ENCODE results near the gene APOBEC3F. TPM values are rescaled to one million over a fixed set of nuclear protein-coding genes. Genes with fewer than 3 reads are reported as not detected.
A peak's percentile ranks its signal among the peaks of the same experiment; 100 is the strongest.
"Not testable (repeated sequence)": the region's sequence is repeated elsewhere in the genome, so short reads cannot be mapped to it uniquely, and the experiment has no call there.

Gene APOBEC3F
- total RNA-seq, 2 experiments from 2014 or later, result 12.3 to 12.4 TPM

GRCh38 chr22:39078329-39078728 is 37.7 kb downstream of the APOBEC3F start:
- Mint-ChIP-seq H3K36me3 (ENCODE audit: low read depth) (peaks cover 2% of the 10 kb centered on the region), H3K9me3 (no peaks in the 10 kb centered on the region), H3K4me3 (peak overlapping the region; percentile 86), H3K27me3 (ENCODE audit: low read depth) (no peaks in the 10 kb centered on the region), H3K4me1 (ENCODE audit: low read depth) (peaks cover 29% of the 10 kb centered on the region), H3K27ac (no peak overlapping the region)
- no peak for DNase-seq
- intact Hi-C loops (cut with micrococcal nuclease), result loop anchor here (5.0 kb wide), 1 partner anchor 56 kb away; the partner anchor contains the start of gene APOBEC3D
- CTCF ChIA-PET, result interaction anchor here (0.6 kb wide), 2 partner anchors 151 to 1503 kb away, joined by 3 to 4 read pairs; no protein-coding TSS in a partner anchor

- H3K36me3 Mint-ChIP-seq (ENCODE audit: low read depth); H3K27ac Mint-ChIP-seq; DNase-seq; H3K27me3 Mint-ChIP-seq (ENCODE audit: low read depth); H3K9me3 Mint-ChIP-seq: not testable (repeated sequence)
- intact Hi-C loops (cut with micrococcal nuclease), result loop anchor here (5.0 kb wide), 1 partner anchor 57 kb away; the partner anchor contains the start of gene APOBEC3D
- Mint-ChIP-seq H3K4me1 (ENCODE audit: low read depth) (peaks cover 29% of the 10 kb centered on the region), H3K4me3 (peak overlapping the region; percentile 86)
- CTCF ChIA-PET, result interaction anchor here (1.3 kb wide), 1 partner anchor 64 kb away, joined by 5 read pairs; the partner anchor contains the start of gene APOBEC3C
These were observed 38.5 kb downstream of the APOBEC3F start for GRCh38 chr22:39079054-39079637.

- no peak overlapping the region for H3K4me3 Mint-ChIP-seq
- H3K27me3 Mint-ChIP-seq (ENCODE audit: low read depth), result no peaks in the 10 kb centered on the region
- H3K36me3 Mint-ChIP-seq (ENCODE audit: low read depth), result peaks cover 2% of the 10 kb centered on the region
- DNase-seq, result no peak
- intact Hi-C loops (cut with micrococcal nuclease), result no loop called here
- no peak overlapping the region for H3K27ac Mint-ChIP-seq
- CTCF ChIA-PET, result interaction anchor here (1.3 kb wide), 1 partner anchor 66 kb away, joined by 5 read pairs; the partner anchor contains the start of gene APOBEC3C
- H3K9me3 Mint-ChIP-seq, result no peaks in the 10 kb centered on the region
- peaks cover 29% of the 10 kb centered on the region for H3K4me1 Mint-ChIP-seq (ENCODE audit: low read depth)
These were observed 39.5 kb downstream of the APOBEC3F start for GRCh38 chr22:39080052-39080762.

GRCh38 chr22:39081016-39081415 is 40.4 kb downstream of the APOBEC3F start:
- no peak overlapping the region for H3K27ac Mint-ChIP-seq
- H3K9me3 Mint-ChIP-seq, result no peaks in the 10 kb centered on the region
- H3K4me3 Mint-ChIP-seq, result no peak overlapping the region
- intact Hi-C loops (cut with micrococcal nuclease), result no loop called here
- H3K27me3 Mint-ChIP-seq (ENCODE audit: low read depth), result no peaks in the 10 kb centered on the region
- CTCF ChIA-PET, result no interaction called here
- H3K4me1 Mint-ChIP-seq (ENCODE audit: low read depth), result peaks cover 29% of the 10 kb centered on the region
- peaks cover 2% of the 10 kb centered on the region for H3K36me3 Mint-ChIP-seq (ENCODE audit: low read depth)
- DNase-seq, result no peak

- Mint-ChIP-seq H3K27me3 (ENCODE audit: low read depth) (no peaks in the 10 kb centered on the region), H3K4me1 (ENCODE audit: low read depth) (peaks cover 27% of the 10 kb centered on the region), H3K27ac (no peak overlapping the region), H3K36me3 (ENCODE audit: low read depth) (peaks cover 2% of the 10 kb centered on the region), H3K9me3 (no peaks in the 10 kb centered on the region), H3K4me3 (no peak overlapping the region)
- no peak for DNase-seq
- CTCF ChIA-PET, result no interaction called here
- intact Hi-C loops (cut with micrococcal nuclease), result no loop called here
These were observed 40.9 kb downstream of the APOBEC3F start for GRCh38 chr22:39081598-39081997.

- H3K27ac Mint-ChIP-seq, result no peak overlapping the region
- no peaks in the 10 kb centered on the region for H3K27me3 Mint-ChIP-seq (ENCODE audit: low read depth)
- DNase-seq, result no peak
- CTCF ChIA-PET, result no interaction called here
- H3K4me1 Mint-ChIP-seq (ENCODE audit: low read depth), result peaks cover 24% of the 10 kb centered on the region
- H3K36me3 Mint-ChIP-seq (ENCODE audit: low read depth), result peaks cover 2% of the 10 kb centered on the region
- H3K9me3 Mint-ChIP-seq, result no peaks in the 10 kb centered on the region
- intact Hi-C loops (cut with micrococcal nuclease), result no loop called here
- H3K4me3 Mint-ChIP-seq, result no peak overlapping the region
These were observed 42.8 kb downstream of the APOBEC3F start for GRCh38 chr22:39083212-39084165.

- Mint-ChIP-seq H3K36me3 (ENCODE audit: low read depth) (peaks cover 2% of the 10 kb centered on the region), H3K9me3 (no peaks in the 10 kb centered on the region), H3K4me3 (no peak overlapping the region), H3K27ac (no peak overlapping the region), H3K27me3 (ENCODE audit: low read depth) (no peaks in the 10 kb centered on the region), H3K4me1 (ENCODE audit: low read depth) (peaks cover 30% of the 10 kb centered on the region)
- intact Hi-C loops (cut with micrococcal nuclease), result no loop called here
- no peak for DNase-seq
- CTCF ChIA-PET, result no interaction called here
These were observed 44.0 kb downstream of the APOBEC3F start for GRCh38 chr22:39084666-39085065.

- peaks cover 43% of the 10 kb centered on the region for H3K4me1 Mint-ChIP-seq (ENCODE audit: low read depth)
- peaks cover under 1% of the 10 kb centered on the region for H3K36me3 Mint-ChIP-seq (ENCODE audit: low read depth)
- no peaks in the 10 kb centered on the region for H3K9me3 Mint-ChIP-seq
- H3K27ac Mint-ChIP-seq, result no peak overlapping the region
- DNase-seq, result no peak
- no peak overlapping the region for H3K4me3 Mint-ChIP-seq
- intact Hi-C loops (cut with micrococcal nuclease), result no loop called here
- CTCF ChIA-PET, result no interaction called here
- H3K27me3 Mint-ChIP-seq (ENCODE audit: low read depth), result no peaks in the 10 kb centered on the region
These were observed 46.4 kb downstream of the APOBEC3F start for GRCh38 chr22:39087098-39087497.

- CTCF ChIA-PET, result interaction anchor here (1.1 kb wide), 1 partner anchor 18 kb away, joined by 3 read pairs; no protein-coding TSS in a partner anchor
- Mint-ChIP-seq H3K4me3 (no peak overlapping the region), H3K27ac (no peak overlapping the region), H3K4me1 (ENCODE audit: low read depth) (peaks cover 52% of the 10 kb centered on the region), H3K9me3 (no peaks in the 10 kb centered on the region), H3K36me3 (ENCODE audit: low read depth) (no peaks in the 10 kb centered on the region), H3K27me3 (ENCODE audit: low read depth) (no peaks in the 10 kb centered on the region)
- intact Hi-C loops (cut with micrococcal nuclease), result no loop called here
- no peak for DNase-seq
These were observed 47.4 kb downstream of the APOBEC3F start for GRCh38 chr22:39087881-39088684.

GRCh38 chr22:39088685-39089032 is 48.0 kb downstream of the APOBEC3F start:
- no peak for DNase-seq
- CTCF ChIA-PET, result interaction anchor here (1.1 kb wide), 1 partner anchor 18 kb away, joined by 3 read pairs; no protein-coding TSS in a partner anchor
- intact Hi-C loops (cut with micrococcal nuclease), result no loop called here
- Mint-ChIP-seq H3K9me3 (no peaks in the 10 kb centered on the region), H3K4me3 (no peak overlapping the region), H3K4me1 (ENCODE audit: low read depth) (peaks cover 56% of the 10 kb centered on the region), H3K27ac (no peak overlapping the region), H3K36me3 (ENCODE audit: low read depth) (no peaks in the 10 kb centered on the region), H3K27me3 (ENCODE audit: low read depth) (no peaks in the 10 kb centered on the region)

GRCh38 chr22:39089928-39090327 is 49.3 kb downstream of the APOBEC3F start:
- no peaks in the 10 kb centered on the region for H3K36me3 Mint-ChIP-seq (ENCODE audit: low read depth)
- CTCF ChIA-PET, result interaction anchor here (0.5 to 0.9 kb wide), 2 partner anchors 76 to 82 kb away, joined by 3 to 4 read pairs; no protein-coding TSS in a partner anchor
- intact Hi-C loops (cut with micrococcal nuclease), result loop anchor here (1.0 to 5.0 kb wide), 9 partner anchors 9 to 908 kb away; partner anchors contain the start of genes APOBEC3C, APOBEC3G, PLA2G6 and SUN2
- peak overlapping the region; percentile 91 for H3K27ac Mint-ChIP-seq
- H3K4me1 Mint-ChIP-seq (ENCODE audit: low read depth), result peaks cover 67% of the 10 kb centered on the region
- H3K27me3 Mint-ChIP-seq (ENCODE audit: low read depth), result no peaks in the 10 kb centered on the region
- no peak for DNase-seq
- no peaks in the 10 kb centered on the region for H3K9me3 Mint-ChIP-seq
- peak overlapping the region; percentile 54 for H3K4me3 Mint-ChIP-seq

Data from activated naive CD4-positive, alpha-beta T cell treated with anti-CD3 and anti-CD28 coated beads for 36 hours (primary cell).